CD4-positive, CD25-positive, alpha-beta regulatory T cell (primary cell): ENCODE results near the gene CYP4F11. TPM values are rescaled to one million over a fixed set of nuclear protein-coding genes. Genes with fewer than 3 reads are reported as not detected.
"Not testable (repeated sequence)": the region's sequence is repeated elsewhere in the genome, so short reads cannot be mapped to it uniquely, and the experiment has no call there.

Experiments
- ATAC-seq, 2 donors: fragments of 150-1000 bp; cut with Tn5 transposase; one replicate each; pipeline ENCODE4 v1.10.0; 2021; ENCODE audit warnings: low read depth in 2 of 2, moderate number of reproducible peaks in 2 of 2, moderate library complexity in 1 of 2
- DNase-seq, 3 donors: peaks; one replicate each; pipeline versions ENCODE4 v3.0.0 to v3.0.0-alpha.2; 2012 to 2022; ENCODE audit warnings: mixed read lengths in 1 of 3
- H3K27ac ChIP-seq: one replicate; pipeline ENCODE4 v1.7.0; 2013; ENCODE audit warnings: mild to moderate bottlenecking, low read length; ENCODE audit not compliant: insufficient read depth, poor library complexity, severe bottlenecking
- H3K27me3 ChIP-seq: one replicate; pipeline ENCODE4 v1.7.0; 2013; ENCODE audit warnings: low read length; ENCODE audit not compliant: control insufficient read depth, insufficient read depth
- H3K36me3 ChIP-seq: one replicate; pipeline ENCODE4 v1.7.0; 2013; ENCODE audit warnings: mild to moderate bottlenecking, low read length, moderate library complexity; ENCODE audit not compliant: control insufficient read depth, insufficient read depth
- H3K4me1 ChIP-seq: 2 replicates; pipeline ENCODE4 v1.7.0; 2013; ENCODE audit warnings: mild to moderate bottlenecking, low read length; ENCODE audit not compliant: insufficient read depth, control insufficient read depth, poor library complexity, severe bottlenecking
- H3K4me3 ChIP-seq: one replicate; pipeline ENCODE4 v1.7.0; 2013; ENCODE audit warnings: low read depth, mild to moderate bottlenecking, low read length, moderate library complexity
- H3K9me3 ChIP-seq, 2 experiments: 1 replicate in 1 of 2; 2 replicates in 1 of 2; pipeline ENCODE4 v1.7.0; 2013; ENCODE audit warnings: low read length in 2 of 2, mild to moderate bottlenecking in 1 of 2, moderate library complexity in 1 of 2; ENCODE audit not compliant: control insufficient read depth in 2 of 2
- H3K27ac Mint-ChIP-seq, 3 donors: one replicate each; pipeline ENCODE4 v1.8.0; 2020 to 2022; ENCODE audit warnings: mild to moderate bottlenecking in 3 of 3, mixed read lengths in 3 of 3, moderate library complexity in 2 of 3
- H3K27me3 Mint-ChIP-seq: one replicate; pipeline ENCODE4 v1.8.0; 2022; ENCODE audit warnings: mild to moderate bottlenecking, mixed read lengths
- H3K36me3 Mint-ChIP-seq: one replicate; pipeline ENCODE4 v1.8.0; 2020; ENCODE audit warnings: mixed read lengths
- H3K4me1 Mint-ChIP-seq, 4 donors: one replicate each; pipeline ENCODE4 v1.8.0; 2020 to 2022; ENCODE audit warnings: mixed read lengths in 4 of 4, mild to moderate bottlenecking in 1 of 4
- H3K4me3 Mint-ChIP-seq, 4 donors: one replicate each; pipeline ENCODE4 v1.8.0; 2020 to 2022; ENCODE audit warnings: mild to moderate bottlenecking in 4 of 4, mixed read lengths in 4 of 4, moderate library complexity in 3 of 4
- H3K9me3 Mint-ChIP-seq, 7 donors: one replicate each; pipeline ENCODE4 v1.8.0; 2020 to 2022; ENCODE audit warnings: mixed read lengths in 7 of 7, mild to moderate bottlenecking in 3 of 7, moderate library complexity in 2 of 7
- polyA plus RNA-seq, 4 donors: library from polyadenylated mRNA; unstranded; fragments of 300-500 nt; fragmentation: Illumina TruSeq; gene quantifications; one replicate each; pipeline ENCODE4 v1.2.3, GENCODE V29; 2021
- total RNA-seq: library from RNA; stranded (reverse); gene quantifications from one replicate; pipeline ENCODE4 v1.2.3, GENCODE V29; 2022

Gene CYP4F11, protein sequence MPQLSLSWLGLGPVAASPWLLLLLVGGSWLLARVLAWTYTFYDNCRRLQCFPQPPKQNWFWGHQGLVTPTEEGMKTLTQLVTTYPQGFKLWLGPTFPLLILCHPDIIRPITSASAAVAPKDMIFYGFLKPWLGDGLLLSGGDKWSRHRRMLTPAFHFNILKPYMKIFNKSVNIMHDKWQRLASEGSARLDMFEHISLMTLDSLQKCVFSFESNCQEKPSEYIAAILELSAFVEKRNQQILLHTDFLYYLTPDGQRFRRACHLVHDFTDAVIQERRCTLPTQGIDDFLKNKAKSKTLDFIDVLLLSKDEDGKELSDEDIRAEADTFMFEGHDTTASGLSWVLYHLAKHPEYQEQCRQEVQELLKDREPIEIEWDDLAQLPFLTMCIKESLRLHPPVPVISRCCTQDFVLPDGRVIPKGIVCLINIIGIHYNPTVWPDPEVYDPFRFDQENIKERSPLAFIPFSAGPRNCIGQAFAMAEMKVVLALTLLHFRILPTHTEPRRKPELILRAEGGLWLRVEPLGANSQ
- total RNA-seq (not detected), polyA plus RNA-seq (not detected)

GRCh38 chr19:15934332-15935078 is at the start of gene CYP4F11:
Gene CYP4F11 (minus strand): TSS chr19:15934529. CDS start chr19:15934408, 121 bp downstream.
- no peak for ATAC-seq
- Histone ChIP-seq H3K4me1 (no peaks in the 10 kb centered on the region), H3K27me3 (no peaks in the 10 kb centered on the region), H3K9me3 (peaks cover 0 to 3% of the 10 kb centered on the region in 2 experiments), H3K36me3 (no peaks in the 10 kb centered on the region), H3K4me3 (no peak within 1 kb of the TSS), H3K27ac (no peak within 1 kb of the TSS)
- Mint-ChIP-seq H3K36me3 (peaks cover 4% of the 10 kb centered on the region), H3K27ac (no peak within 1 kb of the TSS), H3K27me3 (peaks cover 16% of the 10 kb centered on the region), H3K4me3 (no peak within 1 kb of the TSS), H3K4me1 (no peaks in the 10 kb centered on the region), H3K9me3 (peaks cover 0 to 4% (median 0%) of the 10 kb centered on the region in 7 donors)
- no peak for DNase-seq

DNA sequence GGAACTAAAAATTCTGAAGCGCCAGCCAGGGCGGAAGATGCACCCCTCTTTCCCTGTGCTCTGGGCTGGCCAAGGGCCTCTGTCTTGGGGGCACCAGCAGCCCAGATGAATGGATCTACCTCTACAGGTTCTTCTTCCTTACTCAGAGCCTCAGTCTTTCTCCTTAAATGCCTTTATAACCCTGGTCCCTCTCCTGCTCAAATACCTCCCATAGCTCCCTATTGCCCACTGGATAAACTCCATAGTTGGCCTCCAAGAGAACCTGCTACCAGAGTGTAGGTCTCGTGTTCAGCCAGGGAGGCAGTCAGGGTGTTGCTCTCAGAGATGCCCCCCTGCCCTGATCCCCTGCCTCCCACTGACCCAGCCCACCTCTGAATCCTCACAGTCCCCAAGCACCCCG is 45.0 kb upstream of the CYP4F11 start:
- DNase-seq (no peak), ATAC-seq (no peak)
- Histone ChIP-seq H3K36me3 (no peaks in the 10 kb centered on the region), H3K9me3 (peaks cover 10 to 13% of the 10 kb centered on the region in 2 experiments), H3K27me3 (peaks cover 10% of the 10 kb centered on the region), H3K4me3 (no peak overlapping the region), H3K4me1 (no peaks in the 10 kb centered on the region), H3K27ac (no peak overlapping the region)
- Mint-ChIP-seq H3K9me3 (peaks cover 0 to 13% (median 2%) of the 10 kb centered on the region in 7 donors), H3K27me3 (peaks cover 39% of the 10 kb centered on the region), H3K36me3 (no peaks in the 10 kb centered on the region), H3K4me3 (no peak overlapping the region), H3K4me1 (no peaks in the 10 kb centered on the region), H3K27ac (no peak overlapping the region)

GRCh38 chr19:15977690-15978089 is 43.4 kb upstream of the CYP4F11 start:
- no peaks in the 10 kb centered on the region for H3K36me3 Mint-ChIP-seq
- DNase-seq (no peak), ATAC-seq (no peak)
- H3K27me3 Mint-ChIP-seq = peaks cover 37% of the 10 kb centered on the region
- no peaks in the 10 kb centered on the region for H3K36me3 ChIP-seq
- H3K4me1 Mint-ChIP-seq = no peaks in the 10 kb centered on the region
- no peak overlapping the region for H3K4me3 Mint-ChIP-seq
- H3K9me3 Mint-ChIP-seq = peaks cover 0 to 6% (median 2%) of the 10 kb centered on the region in 7 donors
- H3K27ac ChIP-seq = no peak overlapping the region
- peaks cover 6% of the 10 kb centered on the region for H3K27me3 ChIP-seq
- H3K4me1 ChIP-seq = no peaks in the 10 kb centered on the region
- H3K9me3 ChIP-seq = peaks cover 5 to 7% of the 10 kb centered on the region in 2 experiments
- H3K27ac Mint-ChIP-seq = no peak overlapping the region
- H3K4me3 ChIP-seq = no peak overlapping the region

DNA sequence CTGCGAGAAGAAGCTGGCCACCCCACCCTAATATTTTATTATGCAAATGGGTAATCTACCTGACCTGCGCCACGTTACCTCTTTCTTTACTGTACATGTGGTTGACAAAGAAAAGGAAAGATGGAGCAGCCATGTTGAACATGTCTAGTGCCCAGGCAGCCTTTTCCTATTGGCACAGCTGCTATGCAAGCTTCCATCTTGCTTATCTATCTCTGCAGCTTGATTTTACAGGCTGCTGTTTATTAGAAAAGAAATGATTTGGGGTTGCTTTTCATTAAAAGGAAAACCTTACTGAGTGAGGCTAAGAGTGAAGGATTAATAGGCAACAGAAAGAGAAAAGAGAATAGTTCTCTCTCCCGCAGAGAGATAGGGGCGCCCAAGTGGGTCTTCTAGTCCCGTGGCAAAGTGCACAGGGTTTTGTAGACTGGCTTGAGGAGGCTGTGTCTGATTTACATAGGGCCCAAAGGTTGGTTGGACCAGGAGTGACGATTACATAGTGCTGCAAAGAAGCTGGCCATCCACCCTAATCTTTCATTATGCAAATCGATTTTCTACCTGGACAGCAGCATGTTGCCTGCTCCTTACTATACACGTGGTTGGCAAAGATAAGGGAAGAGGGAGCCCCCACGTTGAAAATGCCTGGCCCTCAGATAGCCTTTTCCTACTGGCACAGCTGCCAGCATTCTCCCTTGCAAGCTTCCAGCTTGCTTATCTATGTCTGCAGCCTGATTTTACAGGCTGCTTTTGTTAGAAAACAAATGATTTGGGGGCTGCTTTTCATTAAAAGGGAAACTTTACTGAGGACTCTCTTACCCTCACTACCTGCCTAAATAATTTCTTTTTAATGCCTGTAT is 42.7 kb upstream of the CYP4F11 start:
- Mint-ChIP-seq H3K4me1 (no peaks in the 10 kb centered on the region), H3K9me3 (peaks cover 0 to 6% (median 2%) of the 10 kb centered on the region in 7 donors), H3K4me3 (no peak overlapping the region), H3K27me3 (peaks cover 42% of the 10 kb centered on the region), H3K36me3 (no peaks in the 10 kb centered on the region), H3K27ac (no peak overlapping the region)
- Histone ChIP-seq H3K4me3 (no peak overlapping the region), H3K4me1 (no peaks in the 10 kb centered on the region), H3K27me3 (peaks cover 5% of the 10 kb centered on the region), H3K9me3 (peaks cover 5% of the 10 kb centered on the region in 2 experiments), H3K36me3 (no peaks in the 10 kb centered on the region), H3K27ac (no peak overlapping the region)
- DNase-seq (no peak), ATAC-seq (no peak)

DNA sequence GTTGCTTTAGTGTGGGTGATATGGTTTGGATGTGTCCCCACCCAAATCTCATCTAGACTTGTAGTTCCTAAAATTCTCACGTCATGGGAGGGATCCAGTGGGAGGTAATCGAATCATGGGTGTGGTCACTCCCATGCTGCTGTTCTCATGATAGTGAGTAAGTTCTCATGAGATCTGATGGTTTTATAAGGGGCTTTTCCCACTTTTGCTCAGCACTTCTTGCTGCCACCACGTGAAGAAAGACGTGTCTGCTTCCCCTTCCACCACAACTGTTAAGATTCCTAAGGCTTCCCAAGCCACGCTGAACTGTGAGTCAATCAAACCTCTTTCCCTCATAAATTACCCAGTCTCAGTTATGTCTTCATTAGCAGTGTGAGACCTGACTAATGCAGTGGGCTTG is 40.5 kb upstream of the CYP4F11 start:
- H3K27me3 ChIP-seq = peaks cover 8% of the 10 kb centered on the region
- peaks cover 37% of the 10 kb centered on the region for H3K27me3 Mint-ChIP-seq
- no peak overlapping the region for H3K27ac ChIP-seq
- no peaks in the 10 kb centered on the region for H3K4me1 ChIP-seq
- peak overlapping the region in 1 of 3 donors; percentile 10 for H3K27ac Mint-ChIP-seq
- H3K9me3 Mint-ChIP-seq = peaks cover 0 to 3% (median 0%) of the 10 kb centered on the region in 7 donors
- no peaks in the 10 kb centered on the region for H3K9me3 ChIP-seq
- ATAC-seq (no peak), DNase-seq (no peak)
- no peak overlapping the region for H3K4me3 ChIP-seq
- no peaks in the 10 kb centered on the region for H3K36me3 ChIP-seq
- H3K36me3 Mint-ChIP-seq = no peaks in the 10 kb centered on the region
- no peak overlapping the region for H3K4me3 Mint-ChIP-seq
- no peaks in the 10 kb centered on the region for H3K4me1 Mint-ChIP-seq

- H3K27ac Mint-ChIP-seq, ATAC-seq, H3K9me3 ChIP-seq, H3K4me3 Mint-ChIP-seq, H3K27me3 ChIP-seq, H3K36me3 Mint-ChIP-seq, H3K36me3 ChIP-seq, DNase-seq, H3K27ac ChIP-seq, H3K4me3 ChIP-seq, H3K4me1 ChIP-seq, H3K4me1 Mint-ChIP-seq, H3K9me3 Mint-ChIP-seq: not testable (repeated sequence)
- H3K27me3 Mint-ChIP-seq = peaks cover 25% of the 10 kb centered on the region
These were observed 37.7 kb upstream of the CYP4F11 start for GRCh38 chr19:15972043-15972442.

DNA sequence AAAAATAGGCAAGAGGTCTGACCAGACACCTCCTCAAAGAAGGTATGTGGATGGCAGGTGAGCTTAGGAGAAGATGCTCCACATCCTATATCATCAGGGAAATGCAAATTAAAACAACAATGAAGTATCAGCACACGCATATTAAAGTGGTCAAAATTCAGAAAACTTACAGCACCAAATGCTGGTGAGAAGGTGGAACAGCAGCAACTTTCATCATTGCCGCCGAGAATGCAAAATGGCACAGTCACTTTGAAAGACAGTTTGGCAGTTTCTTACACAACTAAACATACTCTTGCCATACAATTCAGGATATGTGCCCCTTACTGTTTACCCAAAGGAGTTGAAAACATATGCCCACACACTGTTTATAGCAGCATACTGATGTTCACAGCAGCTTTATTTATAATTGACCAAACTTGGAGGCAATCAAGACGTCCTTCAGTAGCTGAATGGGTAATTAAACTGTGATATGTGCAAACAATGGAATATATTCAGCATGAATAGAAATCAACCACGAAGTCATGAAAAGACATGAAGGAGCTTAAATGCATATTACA is 37.0 kb upstream of the CYP4F11 start:
- Mint-ChIP-seq H3K9me3 (peaks cover 0 to 3% (median 0%) of the 10 kb centered on the region in 7 donors), H3K36me3 (no peaks in the 10 kb centered on the region), H3K4me1 (no peaks in the 10 kb centered on the region), H3K27ac (no peak overlapping the region), H3K4me3 (no peak overlapping the region), H3K27me3 (peaks cover 20% of the 10 kb centered on the region)
- Histone ChIP-seq H3K9me3 (no peaks in the 10 kb centered on the region), H3K36me3 (no peaks in the 10 kb centered on the region), H3K27me3 (peaks cover 5% of the 10 kb centered on the region), H3K27ac (no peak overlapping the region), H3K4me1 (no peaks in the 10 kb centered on the region), H3K4me3 (no peak overlapping the region)
- no peak for ATAC-seq
- no peak for DNase-seq
